IgD-negative memory B cell (primary cell): ENCODE measurements around the gene LRCH4. TPM values are rescaled to one million over a fixed set of nuclear protein-coding genes. Genes with fewer than 3 reads are reported as not detected.

Experiments
- H3K27ac Mint-ChIP-seq, 3 donors: one replicate each; pipeline ENCODE4 v1.8.0; 2020 to 2022; ENCODE audit warnings: mild to moderate bottlenecking in 3 of 3, mixed read lengths in 3 of 3, moderate library complexity in 1 of 3
- H3K27me3 Mint-ChIP-seq: one replicate; pipeline ENCODE4 v1.8.0; 2021; ENCODE audit warnings: mixed read lengths
- H3K36me3 Mint-ChIP-seq: one replicate; pipeline ENCODE4 v1.8.0; 2020; ENCODE audit warnings: mild to moderate bottlenecking, mixed read lengths
- H3K4me1 Mint-ChIP-seq, 3 donors: one replicate each; pipeline ENCODE4 v1.8.0; 2020 to 2022; ENCODE audit warnings: mixed read lengths in 3 of 3, mild to moderate bottlenecking in 1 of 3
- H3K4me3 Mint-ChIP-seq, 4 donors: one replicate each; pipeline ENCODE4 v1.8.0; 2020 to 2022; ENCODE audit warnings: mild to moderate bottlenecking in 4 of 4, mixed read lengths in 4 of 4, moderate library complexity in 3 of 4
- H3K9me3 Mint-ChIP-seq, 3 donors: one replicate each; pipeline ENCODE4 v1.8.0; 2020 to 2021; ENCODE audit warnings: mixed read lengths in 3 of 3, mild to moderate bottlenecking in 1 of 3
- polyA plus RNA-seq: library from polyadenylated mRNA; unstranded; fragments of 300-500 nt; fragmentation: Illumina TruSeq; gene quantifications from one replicate; pipeline ENCODE4 v1.2.3, GENCODE V29; 2021

Gene LRCH4
- polyA plus RNA-seq, 1 donor from 2014 or later = 160 TPM

DNA sequence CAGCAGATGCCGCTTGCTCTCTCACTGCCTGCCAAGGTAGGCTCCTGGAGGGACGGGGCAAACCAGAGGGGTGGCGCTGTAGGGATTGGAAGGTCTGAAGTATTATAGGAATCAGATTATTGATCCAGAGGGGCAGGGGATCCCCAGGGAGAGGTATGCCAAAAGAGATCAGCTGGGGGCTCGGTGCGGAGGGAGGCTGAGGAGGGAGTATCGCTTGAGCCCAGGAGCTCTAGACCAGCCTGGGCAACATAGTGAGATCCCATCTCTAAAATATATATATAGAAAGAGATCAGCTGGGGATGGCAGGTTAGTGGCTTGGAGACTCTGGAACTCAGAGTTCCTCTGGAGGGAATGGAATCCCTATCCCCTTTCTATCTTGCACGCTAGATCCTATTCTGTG is 9.3 kb upstream of the LRCH4 start:
- Mint-ChIP-seq H3K27ac (no peak overlapping the region), H3K36me3 (peaks cover 4% of the 10 kb centered on the region), H3K27me3 (peaks cover 7% of the 10 kb centered on the region), H3K9me3 (no peaks in the 10 kb centered on the region), H3K4me3 (no peak overlapping the region), H3K4me1 (no peaks in the 10 kb centered on the region)

- no peaks in the 10 kb centered on the region for H3K9me3 Mint-ChIP-seq
- H3K4me1 Mint-ChIP-seq = peaks cover 2 to 7% (median 3%) of the 10 kb centered on the region in 3 donors
- no peaks in the 10 kb centered on the region for H3K36me3 Mint-ChIP-seq
- peak overlapping the region in 1 of 4 donors; percentile 35 for H3K4me3 Mint-ChIP-seq
- peaks cover 7% of the 10 kb centered on the region for H3K27me3 Mint-ChIP-seq
- no peak overlapping the region for H3K27ac Mint-ChIP-seq
Observed at GRCh38 chr7:100591596-100591995, 5.7 kb upstream of the LRCH4 start.

GRCh38 chr7:100590077-100590737 is 4.3 kb upstream of the LRCH4 start:
- no peaks in the 10 kb centered on the region for H3K9me3 Mint-ChIP-seq
- peak overlapping the region in 1 of 3 donors; percentile 35 for H3K27ac Mint-ChIP-seq
- peaks cover 7% of the 10 kb centered on the region for H3K27me3 Mint-ChIP-seq
- peaks cover 6 to 10% (median 6%) of the 10 kb centered on the region in 3 donors for H3K4me1 Mint-ChIP-seq
- H3K36me3 Mint-ChIP-seq = no peaks in the 10 kb centered on the region
- H3K4me3 Mint-ChIP-seq = no peak overlapping the region

- H3K27me3 Mint-ChIP-seq = peaks cover 7% of the 10 kb centered on the region
- H3K9me3 Mint-ChIP-seq = no peaks in the 10 kb centered on the region
- H3K27ac Mint-ChIP-seq = peak overlapping the region in 1 of 3 donors; percentile 35
- no peak overlapping the region for H3K4me3 Mint-ChIP-seq
- peaks cover 6 to 10% (median 7%) of the 10 kb centered on the region in 3 donors for H3K4me1 Mint-ChIP-seq
- H3K36me3 Mint-ChIP-seq = no peaks in the 10 kb centered on the region
Observed at GRCh38 chr7:100589341-100589947, 3.5 kb upstream of the LRCH4 start.

GRCh38 chr7:100588438-100588837 is 2.5 kb upstream of the LRCH4 start:
- Mint-ChIP-seq H3K9me3 (no peaks in the 10 kb centered on the region), H3K4me3 (peak overlapping the region; percentile 46 to 84 (median 62)), H3K4me1 (peaks cover 13% of the 10 kb centered on the region in 3 donors), H3K27me3 (peaks cover 7% of the 10 kb centered on the region), H3K27ac (peak overlapping the region in 1 of 3 donors; percentile 67), H3K36me3 (no peaks in the 10 kb centered on the region)

DNA sequence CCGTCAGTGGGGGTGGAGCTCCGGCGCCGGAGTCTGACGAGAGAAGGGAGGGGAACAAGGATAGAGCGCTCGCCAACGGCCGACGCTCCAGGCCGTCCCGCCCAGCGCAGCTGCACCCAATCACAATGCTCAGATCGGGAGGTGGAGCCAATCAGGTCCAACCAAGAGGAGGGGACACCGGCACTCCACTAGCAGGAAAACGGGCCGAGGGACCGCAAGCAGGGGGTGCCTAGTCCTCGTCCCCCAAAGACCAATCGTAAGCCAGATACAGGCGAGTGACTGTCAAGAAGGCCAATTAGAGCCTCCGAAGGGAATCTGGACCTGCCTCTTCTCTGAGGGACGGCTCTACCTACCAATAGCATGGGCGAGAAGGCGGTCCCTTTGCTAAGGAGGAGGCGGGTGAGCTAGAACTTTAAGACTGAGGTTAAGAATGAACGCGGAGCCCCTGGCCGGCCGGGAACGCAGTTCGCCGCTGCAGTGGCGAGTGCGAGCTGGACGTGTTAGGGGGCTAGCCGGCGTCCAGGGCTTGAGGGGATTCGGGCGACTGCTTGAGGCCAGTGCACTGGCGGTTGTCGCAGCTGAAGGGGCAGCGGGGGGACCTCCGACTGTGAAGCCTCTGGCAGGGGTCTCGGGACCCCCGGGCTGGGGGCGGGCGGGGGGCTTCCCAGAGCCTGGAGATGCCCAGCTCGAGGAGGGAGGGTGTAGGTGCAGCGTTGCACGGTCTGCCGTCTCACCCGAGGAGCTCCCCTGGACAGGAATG is 517 bp upstream of the LRCH4 start, which contains the start of gene FBXO24:
TSS of gene FBXO24 (plus strand) at position 63 of the 760 bp plus-strand sequence. CDS start at position 361, 298 bp downstream.
- no peaks in the 10 kb centered on the region for H3K9me3 Mint-ChIP-seq
- peaks cover 4% of the 10 kb centered on the region for H3K27me3 Mint-ChIP-seq
- peak within 1 kb of the TSS; percentile 86 to 98 (median 96) for H3K4me3 Mint-ChIP-seq
- H3K36me3 Mint-ChIP-seq = no peaks in the 10 kb centered on the region
- H3K27ac Mint-ChIP-seq = peak within 1 kb of the TSS; percentile 89 to 98 (median 98)
- peaks cover 16 to 20% (median 20%) of the 10 kb centered on the region in 3 donors for H3K4me1 Mint-ChIP-seq

DNA sequence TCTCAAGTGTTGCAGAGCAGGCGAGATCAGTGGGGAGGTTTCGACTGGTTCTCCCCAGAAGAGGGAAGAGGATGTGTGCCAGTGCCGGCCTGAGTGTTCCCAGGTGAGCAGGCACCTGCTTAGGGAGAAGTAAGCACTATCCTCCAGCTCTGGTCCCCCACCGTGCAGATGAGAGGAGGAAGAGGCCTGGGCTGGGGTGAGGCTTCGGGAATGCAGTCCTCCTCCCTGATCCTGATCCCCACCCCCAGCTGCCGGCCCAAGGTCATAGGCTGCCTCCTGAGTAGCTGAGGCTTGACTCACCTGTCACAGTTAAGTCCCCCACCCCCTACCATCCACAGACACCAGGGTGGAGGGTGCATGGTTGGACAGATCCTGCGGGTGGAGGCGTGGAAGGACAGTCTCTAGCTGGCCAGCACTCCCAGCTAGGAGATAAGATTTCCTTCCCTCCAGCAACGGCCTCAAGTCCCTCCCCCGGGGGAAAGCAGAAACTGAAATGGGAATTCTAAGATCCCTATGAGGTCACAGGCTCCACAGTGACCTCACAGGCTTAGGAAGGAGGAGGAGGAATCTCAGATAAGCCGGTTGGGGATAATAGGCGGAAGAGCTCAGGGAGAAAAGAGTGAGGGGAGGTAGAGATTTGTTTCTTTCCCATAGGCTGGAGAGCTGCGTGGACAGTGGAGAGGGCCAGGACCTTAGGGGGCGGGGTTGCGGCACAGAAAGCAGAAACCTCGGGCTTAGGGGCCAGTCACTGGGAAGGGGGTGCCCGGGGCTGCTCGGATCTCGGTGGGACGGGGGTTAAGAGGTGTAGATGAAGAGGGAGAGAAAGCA is 1.0 kb downstream of the LRCH4 start:
- H3K36me3 Mint-ChIP-seq = no peaks in the 10 kb centered on the region
- peak overlapping the region; percentile 86 to 98 (median 96) for H3K4me3 Mint-ChIP-seq
- peak overlapping the region; percentile 89 to 98 (median 98) for H3K27ac Mint-ChIP-seq
- H3K4me1 Mint-ChIP-seq = peaks cover 16 to 20% (median 20%) of the 10 kb centered on the region in 3 donors
- no peaks in the 10 kb centered on the region for H3K27me3 Mint-ChIP-seq
- no peaks in the 10 kb centered on the region for H3K9me3 Mint-ChIP-seq

- Mint-ChIP-seq H3K4me3 (peak overlapping the region; percentile 86 to 98 (median 96)), H3K4me1 (peaks cover 16 to 20% (median 20%) of the 10 kb centered on the region in 3 donors), H3K27me3 (no peaks in the 10 kb centered on the region), H3K9me3 (no peaks in the 10 kb centered on the region), H3K27ac (peak overlapping the region; percentile 89 to 98 (median 98)), H3K36me3 (peaks cover 3% of the 10 kb centered on the region)
Observed at GRCh38 chr7:100584054-100584682, 1.8 kb downstream of the LRCH4 start.

- Mint-ChIP-seq H3K36me3 (peaks cover 3% of the 10 kb centered on the region), H3K4me1 (peaks cover 13 to 20% (median 18%) of the 10 kb centered on the region in 3 donors), H3K4me3 (peak overlapping the region; percentile 86 to 98 (median 96)), H3K27ac (peak overlapping the region; percentile 89 to 98 (median 98)), H3K9me3 (no peaks in the 10 kb centered on the region), H3K27me3 (no peaks in the 10 kb centered on the region)
Observed at GRCh38 chr7:100583132-100584053, 2.5 kb downstream of the LRCH4 start.

- peak overlapping the region; percentile 89 to 98 (median 98) for H3K27ac Mint-ChIP-seq
- H3K4me3 Mint-ChIP-seq = peak overlapping the region; percentile 46 to 98 (median 62)
- H3K9me3 Mint-ChIP-seq = no peaks in the 10 kb centered on the region
- H3K27me3 Mint-ChIP-seq = no peaks in the 10 kb centered on the region
- peaks cover 9 to 20% (median 17%) of the 10 kb centered on the region in 3 donors for H3K4me1 Mint-ChIP-seq
- peaks cover 3% of the 10 kb centered on the region for H3K36me3 Mint-ChIP-seq
Observed at GRCh38 chr7:100582650-100583049, 3.3 kb downstream of the LRCH4 start.

DNA sequence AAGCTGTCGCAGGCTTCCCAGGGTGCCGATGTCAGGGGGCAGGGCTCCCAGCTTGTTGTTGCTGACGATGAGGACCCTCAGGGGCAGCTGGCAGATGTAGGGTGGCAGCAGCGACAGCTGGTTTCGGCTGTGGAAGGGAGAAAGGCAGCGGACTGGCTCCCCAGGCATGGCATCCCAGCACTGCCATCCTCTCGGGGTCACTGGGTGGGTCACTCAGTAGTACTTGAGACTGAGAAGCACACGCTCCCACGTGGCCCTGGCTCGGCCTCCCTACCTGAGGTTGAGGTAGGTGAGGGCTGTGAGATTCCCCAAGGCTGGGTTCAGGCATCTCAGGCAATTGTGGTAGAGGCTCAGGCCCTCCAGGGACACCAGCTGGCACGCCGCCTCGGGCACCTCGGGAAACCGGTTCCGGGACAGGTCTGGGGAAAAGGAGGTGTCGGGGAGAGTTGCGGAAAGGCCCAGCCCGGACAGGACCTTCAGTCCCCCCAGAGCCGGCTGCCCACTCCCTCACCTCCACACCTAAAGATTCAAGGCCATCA is 3.8 kb downstream of the LRCH4 start:
- peaks cover 9 to 20% (median 17%) of the 10 kb centered on the region in 3 donors for H3K4me1 Mint-ChIP-seq
- H3K4me3 Mint-ChIP-seq = peak overlapping the region in 2 of 4 donors; percentile 3 to 46
- H3K27ac Mint-ChIP-seq = peak overlapping the region; percentile 89 to 98 (median 98)
- no peaks in the 10 kb centered on the region for H3K9me3 Mint-ChIP-seq
- peaks cover 3% of the 10 kb centered on the region for H3K36me3 Mint-ChIP-seq
- H3K27me3 Mint-ChIP-seq = no peaks in the 10 kb centered on the region

- Mint-ChIP-seq H3K27ac (no peak overlapping the region), H3K27me3 (no peaks in the 10 kb centered on the region), H3K36me3 (peaks cover 3% of the 10 kb centered on the region), H3K4me3 (no peak overlapping the region), H3K9me3 (no peaks in the 10 kb centered on the region), H3K4me1 (peaks cover 6 to 16% (median 15%) of the 10 kb centered on the region in 3 donors)
Observed at GRCh38 chr7:100580466-100581283, 5.3 kb downstream of the LRCH4 start.
